Right renal pelvis (tissue), 4 donors: Measurements from ENCODE around the gene SLC6A9. TPM values are rescaled to one million over a fixed set of nuclear protein-coding genes. Genes with fewer than 3 reads are reported as not detected.

Source experiments
- DNase-seq, 4 donors: peaks; one replicate each; pipeline ENCODE4 v3.0.0-alpha.2; 2013; ENCODE audit warnings: low read depth in 4 of 4, low spot score in 3 of 4, missing footprints in 1 of 4
- polyA plus RNA-seq, 4 donors: library from polyadenylated mRNA; unstranded; fragments of 120-200 nt; gene quantifications; one replicate each; pipeline ENCODE4 v1.2.1, GENCODE V29; 2013; ENCODE audit not compliant: insufficient read length in 4 of 4

Gene SLC6A9
- polyA plus RNA-seq, 4 donors: 5.6 to 7.7 (median 6.3) TPM

DNA sequence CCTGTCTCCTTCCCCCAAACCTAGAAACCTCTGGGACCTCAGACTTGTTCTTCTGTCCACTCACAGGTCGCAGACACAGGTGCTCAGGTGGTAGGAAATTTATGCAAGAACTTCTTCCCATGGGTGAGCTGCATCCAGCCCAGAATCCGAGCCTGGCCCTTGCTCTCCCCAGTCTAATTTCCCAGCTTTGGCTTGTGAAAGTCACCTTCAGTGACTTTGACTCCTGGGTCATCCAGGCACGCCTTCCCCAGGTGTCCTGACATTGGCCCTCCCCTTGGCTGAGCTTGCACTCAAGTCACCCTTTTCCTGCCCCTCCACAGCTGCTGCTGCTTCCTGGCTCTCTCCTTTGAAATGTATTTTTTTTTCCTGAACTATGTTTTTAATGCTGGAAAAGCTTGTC is 77.9 kb downstream of the SLC6A9 start:
- DNase-seq: no peak

DNA sequence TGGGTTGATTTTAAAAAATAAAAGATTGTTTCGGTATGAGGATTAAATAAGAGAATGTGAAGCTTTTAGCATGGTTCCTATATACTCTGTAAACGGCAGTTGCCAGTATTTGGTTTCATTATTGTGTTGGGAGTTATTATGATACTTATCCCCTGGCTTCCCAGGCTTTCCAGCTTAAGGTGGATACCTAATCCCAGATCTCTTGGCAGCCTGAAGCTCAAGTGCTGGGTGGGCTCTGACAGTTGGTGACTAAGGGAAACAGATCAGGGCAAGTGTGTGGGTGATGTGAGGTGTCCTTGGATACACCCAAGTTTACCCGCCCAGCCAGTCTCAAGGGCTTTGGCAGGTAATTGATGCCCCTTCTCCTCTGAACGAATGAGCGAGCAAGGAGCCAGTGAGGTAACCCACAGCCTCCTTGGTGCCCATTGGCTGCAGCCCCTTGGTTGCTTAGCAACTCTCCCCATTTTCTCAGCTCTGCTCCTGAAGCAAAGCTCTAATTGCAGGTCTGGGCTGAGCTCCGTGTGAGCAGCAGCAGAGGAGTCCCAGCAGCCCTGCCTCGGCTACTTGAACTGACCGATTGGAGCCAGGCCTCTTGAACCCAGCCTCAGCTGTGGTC is 78.4 kb downstream of the SLC6A9 start:
- DNase-seq: no peak

DNA sequence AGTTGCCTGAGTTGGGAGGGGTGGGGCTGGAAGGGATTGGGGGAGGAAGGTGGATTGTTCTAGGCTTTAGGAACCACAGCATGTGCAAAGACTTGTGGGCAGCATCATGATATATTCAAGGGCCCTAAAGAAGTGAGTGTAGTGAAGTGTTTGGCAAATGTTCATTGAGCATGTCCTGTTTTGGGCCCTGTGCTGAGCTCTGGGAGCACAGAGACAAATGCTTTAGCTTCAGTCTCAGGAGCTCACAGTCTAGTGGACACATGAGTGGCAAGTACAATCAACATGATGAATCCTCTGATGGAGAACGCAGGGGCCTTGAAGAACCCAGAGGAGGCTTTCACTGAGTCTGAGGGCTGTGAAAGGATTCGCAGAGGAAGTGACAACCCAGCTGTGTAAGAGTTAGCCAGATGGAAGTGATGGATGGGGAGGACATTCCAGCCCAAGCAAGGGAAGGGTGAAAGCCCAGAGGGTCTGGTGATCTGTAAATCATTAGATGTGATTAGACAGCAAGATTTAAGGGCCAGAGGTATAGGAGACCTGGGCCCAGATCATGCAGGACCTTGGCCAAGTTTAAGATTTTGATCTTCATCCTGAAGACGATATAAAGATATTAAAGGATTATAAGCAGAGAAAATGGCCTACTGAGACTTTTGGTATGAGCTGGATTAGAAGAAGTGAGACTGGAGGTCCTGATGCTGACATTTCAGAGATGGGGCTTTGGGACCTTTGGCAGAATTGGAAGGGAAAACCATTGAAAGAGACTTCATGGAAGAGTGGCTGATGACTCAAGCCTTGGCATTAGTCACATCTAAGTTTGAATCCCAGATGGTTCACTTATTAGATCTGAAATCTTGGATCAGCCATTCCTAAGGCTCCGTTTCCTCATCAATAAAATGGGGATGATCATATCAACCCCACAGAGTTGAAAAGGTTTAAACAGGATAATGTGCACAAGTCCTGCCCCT is 80.0 kb downstream of the SLC6A9 start:
- DNase-seq: no peak

DNA sequence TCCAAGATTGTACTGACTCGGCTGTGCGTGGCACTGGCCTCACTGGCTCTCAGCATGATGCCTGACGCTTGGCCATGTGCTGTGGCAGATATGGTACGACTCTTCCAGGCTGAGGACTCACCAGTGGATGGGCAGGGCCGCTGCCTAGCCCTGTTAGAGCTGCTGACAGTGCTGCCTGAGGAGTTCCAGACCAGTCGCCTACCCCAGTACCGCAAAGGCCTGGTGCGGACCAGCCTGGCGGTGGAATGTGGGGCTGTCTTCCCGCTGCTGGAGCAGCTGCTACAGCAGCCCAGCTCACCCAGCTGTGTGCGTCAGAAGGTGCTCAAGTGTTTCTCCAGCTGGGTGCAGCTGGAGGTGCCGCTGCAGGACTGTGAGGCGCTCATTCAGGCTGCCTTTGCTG is 81.6 kb downstream of the SLC6A9 start:
- DNase-seq: no peak

DNA sequence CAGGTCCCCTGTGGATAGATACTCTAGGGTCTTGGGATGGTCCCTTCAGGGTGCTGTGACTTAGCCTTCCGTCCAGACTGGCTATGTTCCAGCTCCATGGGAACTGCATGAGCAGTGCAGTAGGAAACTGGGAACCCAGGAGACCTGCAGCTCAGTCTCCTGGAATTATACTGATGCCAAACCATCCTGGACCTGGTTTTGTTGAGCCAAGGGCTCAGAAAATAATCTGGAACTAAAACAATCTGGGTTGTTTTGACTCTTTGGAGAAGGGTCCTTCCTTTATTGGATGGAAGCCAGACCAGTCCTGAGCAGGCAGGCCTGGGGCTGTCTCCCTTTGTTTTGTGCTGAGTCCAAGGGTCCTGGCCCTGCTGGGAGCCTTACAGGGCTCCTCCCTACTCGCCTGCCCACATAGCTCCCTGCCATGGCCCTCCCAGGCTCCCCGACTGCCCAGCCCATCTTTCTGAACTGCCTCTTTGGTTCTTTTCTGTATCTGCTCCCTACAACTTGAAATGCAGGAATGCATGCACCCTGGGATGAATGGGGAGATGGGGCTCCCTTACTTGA is 83.3 kb downstream of the SLC6A9 start:
- no peak for DNase-seq

DNA sequence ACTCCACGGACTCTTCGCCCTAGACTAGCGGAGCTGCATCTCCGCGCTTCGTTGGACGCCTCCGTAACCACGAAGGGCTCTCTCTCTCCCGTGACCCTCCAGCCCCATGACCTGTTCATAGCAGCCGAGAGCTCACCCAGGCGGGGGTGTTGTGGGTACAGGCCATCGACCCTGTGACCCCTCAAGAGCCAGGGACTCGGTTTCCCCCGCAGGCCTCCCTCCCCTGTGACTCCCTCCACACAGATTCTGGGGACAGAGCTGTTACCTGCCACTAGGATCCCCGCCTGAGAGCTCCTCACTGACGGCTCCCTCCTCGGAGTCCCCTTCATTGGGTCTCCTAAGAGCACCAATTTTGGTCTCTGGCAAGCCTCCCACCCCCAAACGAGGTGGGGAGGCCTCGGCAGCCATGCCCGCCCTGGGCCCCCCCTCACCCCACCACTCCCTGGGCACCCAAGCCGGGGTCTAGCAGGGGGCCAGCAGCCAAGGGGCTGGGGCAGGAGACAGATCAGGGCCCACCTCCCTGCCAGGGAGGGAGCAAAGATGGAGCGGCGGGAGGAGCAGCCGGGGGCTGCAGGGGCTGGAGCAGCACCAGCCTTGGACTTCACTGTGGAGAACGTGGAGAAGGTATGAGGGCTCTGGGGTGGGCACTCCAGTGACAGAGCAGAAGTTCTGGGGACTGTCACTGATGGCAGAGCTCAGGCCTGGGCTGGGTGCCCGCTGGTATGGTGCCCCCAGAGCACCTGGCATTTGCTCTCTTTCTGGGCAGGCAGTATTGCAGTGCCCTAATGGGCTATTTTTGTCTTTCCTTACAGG is 84.0 kb downstream of the SLC6A9 start:
- DNase-seq: no peak

Other genes with a start within 250 kb of the SLC6A9 start
- 1 to 10 TPM; 1.5 to 2.6 (median 2.1) TPM for gene ARTN, start 97.7 kb downstream of the SLC6A9 start, polyA plus RNA-seq
- gene IPO13, start 84.5 kb downstream of the SLC6A9 start, polyA plus RNA-seq: 10 to 100 TPM; 34.1 to 43.2 (median 38.5) TPM
- gene DPH2, start 61.5 kb downstream of the SLC6A9 start, polyA plus RNA-seq: 10 to 100 TPM; 24.0 to 26.8 (median 24.5) TPM
- gene ATP6V0B, start 56.5 kb downstream of the SLC6A9 start, polyA plus RNA-seq: 100 to 1,000 TPM; 139 to 182 (median 149) TPM
- gene B4GALT2, start 52.3 kb downstream of the SLC6A9 start, polyA plus RNA-seq: 10 to 100 TPM; 38.8 to 48.7 (median 40.1) TPM
- gene CCDC24, start 39.9 kb downstream of the SLC6A9 start, polyA plus RNA-seq: 10 to 100 TPM; 16.3 to 22.6 (median 20.5) TPM
- under 1 TPM in 1 of 4 donors, not detected in 3; 0.17 TPM for gene KLF17, start 87.4 kb upstream of the SLC6A9 start, polyA plus RNA-seq
- not detected for gene KLF18, start 110.2 kb upstream of the SLC6A9 start, polyA plus RNA-seq
- gene DMAP1, start 182.0 kb upstream of the SLC6A9 start, polyA plus RNA-seq: 10 to 100 TPM; 56.8 to 62.5 (median 57.3) TPM